ENCODE results near the gene CDH13.

Gene CDH13

GRCh38 chr16:83732536-83732935 is 1105.8 kb downstream of the CDH13 start:
- FAIRE-seq (no peak), DNase-seq (ENCODE audit: low spot score) (no peak)

- FAIRE-seq (no peak), DNase-seq (ENCODE audit: low spot score) (no peak)
Measured at GRCh38 chr16:83733301-83733700, 1106.5 kb downstream of the CDH13 start.

- DNase-seq (ENCODE audit: low spot score) (no peak), FAIRE-seq (no peak)
Measured at GRCh38 chr16:83734136-83734535, 1107.4 kb downstream of the CDH13 start.

- FAIRE-seq (no peak), DNase-seq (ENCODE audit: low spot score) (no peak)
Measured at GRCh38 chr16:83737729-83738354, 1111.1 kb downstream of the CDH13 start.

GRCh38 chr16:83738923-83739503 is 1112.2 kb downstream of the CDH13 start:
- DNase-seq (ENCODE audit: low spot score) = no peak
- FAIRE-seq = no peak

GRCh38 chr16:83742124-83742899 is 1115.5 kb downstream of the CDH13 start:
- no peak for FAIRE-seq
- DNase-seq (ENCODE audit: low spot score) = no peak

- FAIRE-seq = no peak
Measured at GRCh38 chr16:83743241-83743640, 1116.5 kb downstream of the CDH13 start.

GRCh38 chr16:83743720-83744119 is 1117.0 kb downstream of the CDH13 start:
- no peak for FAIRE-seq
- no peak for DNase-seq (ENCODE audit: low spot score)

More at GRCh38 chr16:83743241-83743640, 1116.5 kb downstream of the CDH13 start:
- no peak for DNase-seq (ENCODE audit: low spot score)

GRCh38 chr16:83744441-83744981 is 1117.7 kb downstream of the CDH13 start:
- no peak for DNase-seq (ENCODE audit: low spot score)

GRCh38 chr16:83746611-83747010 is 1119.8 kb downstream of the CDH13 start:
- DNase-seq (ENCODE audit: low spot score) (no peak), FAIRE-seq (no peak)

More at GRCh38 chr16:83744441-83744981, 1117.7 kb downstream of the CDH13 start:
- no peak for FAIRE-seq

- no peak for FAIRE-seq
- DNase-seq (ENCODE audit: low spot score) = no peak
Measured at GRCh38 chr16:83747936-83748335, 1121.2 kb downstream of the CDH13 start.

- FAIRE-seq = no peak
- DNase-seq (ENCODE audit: low spot score) = no peak
Measured at GRCh38 chr16:83755391-83755790, 1128.6 kb downstream of the CDH13 start.

GRCh38 chr16:83762141-83762991 is 1135.6 kb downstream of the CDH13 start:
- FAIRE-seq (no peak), DNase-seq (ENCODE audit: low spot score) (no peak)

GRCh38 chr16:83762992-83763358 is 1136.2 kb downstream of the CDH13 start:
- no peak for FAIRE-seq
- DNase-seq (ENCODE audit: low spot score) = no peak

- DNase-seq (ENCODE audit: low spot score) = no peak
- no peak for FAIRE-seq
Measured at GRCh38 chr16:83768986-83769385, 1142.2 kb downstream of the CDH13 start.

- FAIRE-seq = no peak
- no peak for DNase-seq (ENCODE audit: low spot score)
Measured at GRCh38 chr16:83769397-83770008, 1142.7 kb downstream of the CDH13 start.

GRCh38 chr16:83771306-83771942 is 1144.7 kb downstream of the CDH13 start:
- FAIRE-seq (no peak), DNase-seq (ENCODE audit: low spot score) (no peak)

GRCh38 chr16:83772806-83773205 is 1146.0 kb downstream of the CDH13 start:
- DNase-seq (ENCODE audit: low spot score) = no peak
- FAIRE-seq = no peak

GRCh38 chr16:83774066-83774465 is 1147.3 kb downstream of the CDH13 start:
- DNase-seq (ENCODE audit: low spot score) = no peak
- no peak for FAIRE-seq

- no peak for DNase-seq (ENCODE audit: low spot score)
- no peak for FAIRE-seq
Measured at GRCh38 chr16:83776944-83777343, 1150.2 kb downstream of the CDH13 start.

Measured in urothelium cell line (cell line).